NCI-H510A treated with DMSO at 0.1 percent for 48 hours (cell line): Measurements from ENCODE around the gene FKBP9.
"Not testable (repeated sequence)": the region's sequence is repeated elsewhere in the genome, so short reads cannot be mapped to it uniquely, and the experiment has no call there.

Experiments used
- DNase-seq: peaks from one replicate; lab custom pipeline; 2025; lab: John Stamatoyannopoulos, UW

The FKBP9 gene

GRCh38 chr7:33005193-33005592 is 48.0 kb downstream of the FKBP9 start:
- not testable (repeated sequence) for DNase-seq

- DNase-seq, result not testable (repeated sequence)
Measured at GRCh38 chr7:33005690-33006089, 48.5 kb downstream of the FKBP9 start.

- no peak for DNase-seq
Measured at GRCh38 chr7:33009734-33010133, 52.5 kb downstream of the FKBP9 start.

GRCh38 chr7:33012364-33012763 is 55.1 kb downstream of the FKBP9 start:
- no peak for DNase-seq

- no peak for DNase-seq
Measured at GRCh38 chr7:33024189-33024757, 67.0 kb downstream of the FKBP9 start.

GRCh38 chr7:33035776-33036175 is 78.5 kb downstream of the FKBP9 start:
- no peak for DNase-seq

GRCh38 chr7:33038639-33039038 is 81.4 kb downstream of the FKBP9 start:
- no peak for DNase-seq

GRCh38 chr7:33039257-33039902 is 82.1 kb downstream of the FKBP9 start:
- no peak for DNase-seq

GRCh38 chr7:33039903-33040292 is 82.7 kb downstream of the FKBP9 start:
- no peak for DNase-seq

- DNase-seq, result no peak
Measured at GRCh38 chr7:33040803-33041516, 83.7 kb downstream of the FKBP9 start.

- DNase-seq, result no peak
Measured at GRCh38 chr7:33041631-33042428, 84.6 kb downstream of the FKBP9 start.

GRCh38 chr7:33043501-33044400 is 86.5 kb downstream of the FKBP9 start:
- no peak for DNase-seq

- DNase-seq, result peak; percentile 20
Measured at GRCh38 chr7:33044401-33044718, 87.1 kb downstream of the FKBP9 start.

GRCh38 chr7:33044986-33045385 is 87.7 kb downstream of the FKBP9 start:
- DNase-seq, result peak; percentile 7

- no peak for DNase-seq
Measured at GRCh38 chr7:33048257-33048656, 91.0 kb downstream of the FKBP9 start.

GRCh38 chr7:33048704-33049103 is 91.5 kb downstream of the FKBP9 start:
- DNase-seq, result no peak

GRCh38 chr7:33050535-33051318 is 93.5 kb downstream of the FKBP9 start:
- DNase-seq, result peak; percentile 65

- no peak for DNase-seq
Measured at GRCh38 chr7:33053721-33054120, 96.5 kb downstream of the FKBP9 start.

- DNase-seq, result no peak
Measured at GRCh38 chr7:33054261-33054964, 97.2 kb downstream of the FKBP9 start.

GRCh38 chr7:33055158-33055557 is 97.9 kb downstream of the FKBP9 start:
- DNase-seq, result no peak
